IMR-90 (cell line): Measurements from ENCODE around the gene CCPG1. TPM values are rescaled to one million over a fixed set of nuclear protein-coding genes. Genes with fewer than 3 reads are reported as not detected.

ENCODE experiments used
- ATAC-seq: fragments of 200-7000 bp; cut with Tn5 transposase; 2 replicates; pipeline ENCODE4 v1.9.1; 2020; ENCODE audit warnings: low read depth, mild to moderate bottlenecking, moderate library complexity
- BruUV-seq: library from RNA; stranded (reverse); fragments of 400-500 nt; replicated peaks from 2 replicates; lab custom pipeline; 2021; lab: Mats Ljungman, UMichigan
- CTCF ChIA-PET: fragments of 300-600 bp; formaldehyde crosslinking; extraction: SDS; loops from one replicate; lab custom pipeline; 2021; ENCODE audit warnings: antibody characterized with exemption; lab: Yijun Ruan, JAX
- POLR2A ChIA-PET: fragments of 300-600 bp; sonication (Branson Sonifier 250); formaldehyde crosslinking; loops from one replicate; lab custom pipeline; 2022; ENCODE audit warnings: antibody characterized with exemption; ENCODE audit not compliant: unreplicated experiment; lab: Charles Lee
- DNase-seq: peaks from one replicate; pipeline ENCODE4 v3.0.0; 2013
- H2AFZ ChIP-seq: replicated peaks from 2 replicates; pipeline ENCODE3; 2013; ENCODE audit warnings: low read length, mild to moderate bottlenecking; ENCODE audit not compliant: poor library complexity
- H2AK5ac ChIP-seq: 2 replicates; pipeline ENCODE4 v1.6.1; 2013; ENCODE audit warnings: low read depth, low read length, inconsistent platforms
- H2AK9ac ChIP-seq: replicated peaks from 2 replicates; pipeline ENCODE3; 2013; ENCODE audit warnings: mild to moderate bottlenecking, low read depth, low read length, moderate library complexity; ENCODE audit not compliant: poor library complexity
- H2BK120ac ChIP-seq: 2 replicates; pipeline ENCODE4 v1.6.1; 2013; ENCODE audit warnings: low read depth, low read length, inconsistent platforms
- H2BK15ac ChIP-seq: 3 replicates; pipeline ENCODE4 v1.6.1; 2013; ENCODE audit warnings: low read depth, low read length, inconsistent platforms
- H2BK20ac ChIP-seq: 2 replicates; pipeline ENCODE4 v1.6.1; 2013; ENCODE audit warnings: low read depth, mild to moderate bottlenecking, inconsistent platforms, low read length, moderate library complexity
- H2BK5ac ChIP-seq: 2 replicates; pipeline ENCODE4 v1.6.1; 2013; ENCODE audit warnings: mild to moderate bottlenecking, low read depth, low read length, inconsistent platforms; ENCODE audit not compliant: poor library complexity, severe bottlenecking
- H3K14ac ChIP-seq: replicated peaks from 2 replicates; pipeline ENCODE4 v1.6.1; 2013; ENCODE audit warnings: low read depth, low read length, inconsistent platforms
- H3K18ac ChIP-seq: 2 replicates; pipeline ENCODE4 v1.6.1; 2013; ENCODE audit warnings: low read depth, low read length, control low read depth
- H3K23ac ChIP-seq: 2 replicates; pipeline ENCODE4 v1.6.1; 2013; ENCODE audit warnings: low read depth, low read length, inconsistent platforms
- H3K27ac ChIP-seq: 2 replicates; pipeline ENCODE4 v1.5.1; 2013; ENCODE audit warnings: mild to moderate bottlenecking, control low read depth, low read length; ENCODE audit not compliant: insufficient read depth
- H3K27me3 ChIP-seq: 2 replicates; pipeline ENCODE4 v1.6.1; 2013; ENCODE audit warnings: low read length; ENCODE audit not compliant: control insufficient read depth, insufficient read depth
- H3K36me3 ChIP-seq: 2 replicates; pipeline ENCODE4 v1.6.1; 2013; ENCODE audit warnings: low read length, mixed read lengths; ENCODE audit not compliant: control insufficient read depth, insufficient read depth
- H3K4ac ChIP-seq: 2 replicates; pipeline ENCODE4 v1.6.1; 2013; ENCODE audit warnings: low read depth, low read length, inconsistent platforms
- H3K4me1 ChIP-seq: 2 replicates; pipeline ENCODE4 v1.6.1; 2013; ENCODE audit warnings: low read length, mixed read lengths; ENCODE audit not compliant: control insufficient read depth, insufficient read depth
- H3K4me2 ChIP-seq: 2 replicates; pipeline ENCODE4 v1.6.1; 2013; ENCODE audit warnings: low read depth, mild to moderate bottlenecking, control low read depth, low read length, moderate library complexity
- H3K4me3 ChIP-seq: 2 replicates; pipeline ENCODE4 v1.5.1; 2013; ENCODE audit warnings: low read depth, mild to moderate bottlenecking, control low read depth, low read length, moderate library complexity; ENCODE audit not compliant: insufficient read depth
- H3K56ac ChIP-seq: 2 replicates; pipeline ENCODE4 v1.6.1; 2013; ENCODE audit warnings: low read length, inconsistent platforms; ENCODE audit not compliant: insufficient read depth; ENCODE audit errors: extremely low read depth
- H3K79me1 ChIP-seq, 2 experiments: 2 replicates each; pipeline ENCODE4 v1.6.1; 2013; ENCODE audit warnings: low read length in 2 of 2, inconsistent platforms in 1 of 2, low read depth in 1 of 2
- H3K9ac ChIP-seq: 2 replicates; pipeline ENCODE4 v1.6.1; 2013; ENCODE audit warnings: low read depth, low read length, control low read depth
- H3K9me1 ChIP-seq: 2 replicates; pipeline ENCODE4 v1.6.1; 2013; ENCODE audit warnings: low read length, inconsistent platforms; ENCODE audit not compliant: insufficient read depth
- H3K9me3 ChIP-seq: 2 replicates; pipeline ENCODE4 v1.6.1; 2013; ENCODE audit warnings: low read length; ENCODE audit not compliant: control insufficient read depth, insufficient read depth
- H4K20me1 ChIP-seq: 2 replicates; pipeline ENCODE4 v1.6.1; 2013; ENCODE audit warnings: low read length, inconsistent platforms; ENCODE audit not compliant: insufficient read depth
- H4K5ac ChIP-seq: 2 replicates; pipeline ENCODE4 v1.6.1; 2013; ENCODE audit warnings: mild to moderate bottlenecking, low read depth, low read length, control low read depth
- H4K8ac ChIP-seq, 2 experiments: 2 replicates each; pipeline ENCODE4 v1.6.1; 2013; ENCODE audit warnings: low read depth in 2 of 2, low read length in 2 of 2, control low read depth in 1 of 2, inconsistent platforms in 1 of 2
- H4K91ac ChIP-seq: 2 replicates; pipeline ENCODE4 v1.6.1; 2013; ENCODE audit warnings: low read depth, low read length, inconsistent platforms; ENCODE audit not compliant: insufficient read depth
- BHLHE40 ChIP-seq: fragments of 150-350 bp; IDR thresholded peaks from 2 replicates; pipeline ENCODE4 v1.6.1; 2016; ENCODE audit warnings: mild to moderate bottlenecking, low read depth, low read length
- CHD1 ChIP-seq: IDR thresholded peaks from 2 replicates; pipeline ENCODE4 v1.6.1; 2012; ENCODE audit warnings: low read depth, low read length, improper control_type of control experiment
- ELK1 ChIP-seq: fragments of 150-350 bp; IDR thresholded peaks from 2 replicates; pipeline ENCODE4 v1.6.1; 2016; ENCODE audit warnings: low read depth, mild to moderate bottlenecking, low read length, moderate library complexity, borderline replicate concordance
- FOS ChIP-seq: fragments of 150-350 bp; IDR thresholded peaks from 2 replicates; pipeline ENCODE4 v1.6.1; 2016; ENCODE audit warnings: low read depth, low read length
- MAFK ChIP-seq: IDR thresholded peaks from 2 replicates; pipeline ENCODE4 v1.6.1; 2012; ENCODE audit warnings: low read depth, low read length, improper control_type of control experiment
- MAZ ChIP-seq: IDR thresholded peaks from 2 replicates; pipeline ENCODE4 v1.6.1; 2012; ENCODE audit warnings: low read depth, mild to moderate bottlenecking, low read length, improper control_type of control experiment, moderate library complexity, borderline replicate concordance
- POLR2A ChIP-seq: IDR thresholded peaks from 2 replicates; pipeline ENCODE4 v1.6.1; 2012; ENCODE audit warnings: mild to moderate bottlenecking, low read depth, low read length
- RAD21 ChIP-seq: IDR thresholded peaks from 2 replicates; pipeline ENCODE4 v1.6.1; 2012; ENCODE audit warnings: low read length, improper control_type of control experiment
- SMC3 ChIP-seq: fragments of 150-350 bp; IDR thresholded peaks from 2 replicates; pipeline ENCODE4 v1.6.1; 2016; ENCODE audit warnings: low read depth, mild to moderate bottlenecking, antibody characterized with exemption, low read length, moderate library complexity
- USF2 ChIP-seq: fragments of 150-350 bp; IDR thresholded peaks from 2 replicates; pipeline ENCODE4 v1.6.1; 2017; ENCODE audit warnings: mild to moderate bottlenecking, antibody characterized with exemption, low read length, low read depth
- WGBS, 2 experiments: methylation state at CpG; one replicate each; pipeline versions ENCODE4 v1.1.5 to v1.1.7; 2013; ENCODE audit warnings: missing lambda C conversion rate in 2 of 2; ENCODE audit not compliant: insufficient read length in 1 of 2; ENCODE audit errors: extremely low coverage in 2 of 2; 5-methylcytosine and 5-hydroxymethylcytosine counted together
- dilution Hi-C: fragments of 300-500 bp; cut with HindIII; formaldehyde crosslinking; loops from one replicate; pipeline ENCODE4 v1.14.3; 2018; ENCODE audit warnings: low sequenced_read_pairs; ENCODE audit not compliant: unreplicated experiment
- in situ Hi-C: fragments of 300-500 bp; cut with MboI; formaldehyde crosslinking; loops from 3 replicates; pipeline ENCODE4 v1.14.3; 2019; ENCODE audit warnings: low sequenced_read_pairs, inconsistent platforms, mixed read lengths
- intact Hi-C: fragments of 100-400 bp; cut with micrococcal nuclease; formaldehyde crosslinking; loops from 2 replicates; pipeline ENCODE4 v1.10.0; 2022
- polyA plus RNA-seq, 3 experiments: library from polyadenylated mRNA; depleted of rRNA; stranded (reverse); fragments of >200 nt; gene quantifications; 2 replicates each; pipeline ENCODE4 v1.2.3, GENCODE V29; 2012; ENCODE audit warnings: low replicate concordance in 1 of 3
- total RNA-seq: library from RNA; depleted of rRNA; stranded (reverse); fragments of >200 nt; gene quantifications from 2 replicates; pipeline ENCODE4 v1.2.3, GENCODE V29; 2012

The CCPG1 gene
- total and polyA plus RNA-seq, 2 of the 4 experiments (the other 2 are of a cell fraction), result 11.4 to 14.3 TPM

GRCh38 chr15:55394694-55395093 is 13.5 kb downstream of the CCPG1 start:
- no peak overlapping the region for H4K91ac ChIP-seq
- no peak overlapping the region for H3K9ac ChIP-seq
- H4K8ac ChIP-seq, result no peak overlapping the region
- no peak overlapping the region for H2BK15ac ChIP-seq
- H2AK5ac ChIP-seq, result no peak overlapping the region
- no peak overlapping the region for H2BK20ac ChIP-seq
- H4K20me1 ChIP-seq, result no peaks in the 10 kb centered on the region
- no peak overlapping the region for H3K14ac ChIP-seq
- CTCF ChIA-PET, result interaction anchor here (0.5 kb wide), 1 partner anchor 19 kb away, joined by 4 read pairs; no protein-coding TSS in a partner anchor
- H3K23ac ChIP-seq, result no peak overlapping the region
- no peaks in the 10 kb centered on the region for H3K27me3 ChIP-seq
- no peak overlapping the region for H3K4me3 ChIP-seq
- no peaks in the 10 kb centered on the region for H3K36me3 ChIP-seq
- 80% methylated on average over 1 of the region's 1 CpG; no CpG with 5 or more reads in 1 of the 2 experiments for WGBS, 2 experiments
- no peak overlapping the region for H2AK9ac ChIP-seq
- POLR2A ChIA-PET, result no interaction called here
- no TSS peak for BruUV-seq
- H2BK120ac ChIP-seq, result no peak overlapping the region
- dilution Hi-C loops, result no loop called here
- H3K27ac ChIP-seq, result no peak overlapping the region
- peak; percentile 7 for DNase-seq
- TF ChIP-seq CHD1, result no peak
- TF ChIP-seq POLR2A, result no peak
- TF ChIP-seq MAFK, result no peak
- no peak for TF ChIP-seq MAZ
- TF ChIP-seq RAD21, result no peak
- TF ChIP-seq ELK1, result no peak
- TF ChIP-seq SMC3, result no peak
- TF ChIP-seq USF2, result no peak
- no peak for TF ChIP-seq BHLHE40
- no peak for TF ChIP-seq FOS
- H2AFZ ChIP-seq, result no peak overlapping the region
- H3K4me1 ChIP-seq, result no peaks in the 10 kb centered on the region
- H3K56ac ChIP-seq, result no peak overlapping the region
- H3K4me2 ChIP-seq, result no peak overlapping the region
- H3K9me3 ChIP-seq, result no peaks in the 10 kb centered on the region
- intact Hi-C loops, result no loop called here
- H3K9me1 ChIP-seq, result no peaks in the 10 kb centered on the region
- no peak for ATAC-seq
- no peak overlapping the region for H3K4ac ChIP-seq
- H3K79me1 ChIP-seq, result peaks cover 0 to 3% of the 10 kb centered on the region in 2 experiments; a peak in 2 of 4 replicates
- in situ Hi-C loops, result no loop called here
- H4K5ac ChIP-seq, result no peak overlapping the region
- H3K18ac ChIP-seq, result no peak overlapping the region
- H2BK5ac ChIP-seq, result no peak overlapping the region
